Panc1 (cell line): ENCODE measurements around the gene VSTM1.

Experiments used
- POLR2AphosphoS5 ChIP-seq: IDR thresholded peaks from 2 replicates; pipeline ENCODE4 v1.6.1; 2012; ENCODE audit warnings: mild to moderate bottlenecking, low read depth, low read length, moderate library complexity
- SIN3A ChIP-seq: IDR thresholded peaks from 2 replicates; pipeline ENCODE4 v1.6.1; 2012; ENCODE audit warnings: low read depth, mild to moderate bottlenecking, low read length, moderate library complexity, borderline replicate concordance; ENCODE audit not compliant: insufficient read depth
- TCF7L2 ChIP-seq: IDR thresholded peaks from 2 replicates; pipeline ENCODE4 v1.6.1; 2011; ENCODE audit warnings: mild to moderate bottlenecking, low read depth, low read length, inconsistent platforms
- TF ChIP-seq, protein P1 (sequence below): fragments of 450-650 bp; IDR thresholded peaks from 2 replicates; pipeline ENCODE4 v1.5.1; 2017; ENCODE audit warnings: mild to moderate bottlenecking

DNA sequence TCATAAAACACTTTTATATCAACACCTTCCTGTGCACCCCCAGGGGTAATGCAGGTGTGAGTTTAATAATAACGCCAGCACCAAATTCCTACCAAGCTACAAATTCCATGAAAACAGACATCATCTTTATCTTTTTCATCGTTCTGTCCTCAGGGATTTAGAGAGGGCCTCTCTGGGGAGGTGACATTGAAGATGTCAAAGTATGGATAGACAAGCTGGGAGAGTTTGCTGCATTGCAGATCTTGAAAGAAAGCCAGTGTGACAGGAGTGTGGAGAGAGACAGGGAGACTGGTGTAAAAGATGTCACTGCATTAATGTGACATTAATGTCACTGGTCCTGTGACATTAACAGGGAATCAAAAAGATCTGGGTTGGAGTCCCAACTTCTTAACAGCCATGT lies 62.2 kb downstream of the VSTM1 start:
- no peak for TF ChIP-seq TCF7L2
- TF ChIP-seq, protein P1, sequence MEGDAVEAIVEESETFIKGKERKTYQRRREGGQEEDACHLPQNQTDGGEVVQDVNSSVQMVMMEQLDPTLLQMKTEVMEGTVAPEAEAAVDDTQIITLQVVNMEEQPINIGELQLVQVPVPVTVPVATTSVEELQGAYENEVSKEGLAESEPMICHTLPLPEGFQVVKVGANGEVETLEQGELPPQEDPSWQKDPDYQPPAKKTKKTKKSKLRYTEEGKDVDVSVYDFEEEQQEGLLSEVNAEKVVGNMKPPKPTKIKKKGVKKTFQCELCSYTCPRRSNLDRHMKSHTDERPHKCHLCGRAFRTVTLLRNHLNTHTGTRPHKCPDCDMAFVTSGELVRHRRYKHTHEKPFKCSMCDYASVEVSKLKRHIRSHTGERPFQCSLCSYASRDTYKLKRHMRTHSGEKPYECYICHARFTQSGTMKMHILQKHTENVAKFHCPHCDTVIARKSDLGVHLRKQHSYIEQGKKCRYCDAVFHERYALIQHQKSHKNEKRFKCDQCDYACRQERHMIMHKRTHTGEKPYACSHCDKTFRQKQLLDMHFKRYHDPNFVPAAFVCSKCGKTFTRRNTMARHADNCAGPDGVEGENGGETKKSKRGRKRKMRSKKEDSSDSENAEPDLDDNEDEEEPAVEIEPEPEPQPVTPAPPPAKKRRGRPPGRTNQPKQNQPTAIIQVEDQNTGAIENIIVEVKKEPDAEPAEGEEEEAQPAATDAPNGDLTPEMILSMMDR, result no peak
- no peak; the same call in 1 of the 2 replicates for TF ChIP-seq POLR2AphosphoS5
- no peak for TF ChIP-seq SIN3A
